HepG2 (cell line): Measurements from ENCODE around the gene S100P. TPM values are rescaled to one million over a fixed set of nuclear protein-coding genes. Genes with fewer than 3 reads are reported as not detected.

Experiments used
- EHMT2 ChIP-seq: fragments of 200-600 bp; sonication (generic); IDR thresholded peaks from 2 replicates; pipeline ENCODE4 v1.7.0; 2017; ENCODE audit warnings: antibody characterized with exemption, low read depth, low read length, borderline replicate concordance
- ISX ChIP-seq: sonication (generic); formaldehyde crosslinking; conservative IDR thresholded peaks from 2 replicates; pipeline ENCODE4 v1.5.0; 2020; ENCODE audit warnings: missing genetic modification reagents
- MAFF ChIP-seq: IDR thresholded peaks from 2 replicates; pipeline ENCODE4 v1.6.1; 2011; ENCODE audit warnings: low read depth, low read length, improper control_type of control experiment
- ZFX ChIP-seq: sonication (generic); formaldehyde crosslinking; IDR thresholded peaks from 2 replicates; pipeline ENCODE4 v1.4.0; 2020; ENCODE audit warnings: mild to moderate bottlenecking, low read depth, missing genetic modification reagents, moderate library complexity
- ZNF275 ChIP-seq: sonication (generic); formaldehyde crosslinking; IDR thresholded peaks from 2 replicates; pipeline ENCODE4 v1.8.0; 2022; ENCODE audit warnings: missing genetic modification reagents, mild to moderate bottlenecking, inconsistent platforms, borderline replicate concordance
- ZNF33B ChIP-seq: sonication (generic); formaldehyde crosslinking; IDR thresholded peaks from 2 replicates; pipeline ENCODE4 v1.5.1; 2020; ENCODE audit warnings: mild to moderate bottlenecking, missing genetic modification reagents
- ZNF484 ChIP-seq: sonication (generic); formaldehyde crosslinking; IDR thresholded peaks from 2 replicates; pipeline ENCODE4 v1.5.1; 2020; ENCODE audit warnings: mild to moderate bottlenecking, low read depth, missing genetic modification reagents, borderline replicate concordance
- polyA plus RNA-seq, 8 experiments: library from polyadenylated mRNA; depleted of rRNA in 3 of 8; stranded (reverse) in 7 of 8; unstranded in 1 of 8; fragments of >200 nt; fragmentation: Illumina TruSeq in 4 of 8; extraction: Trizol in 4 of 8; gene quantifications; 2 replicates each; pipeline versions ENCODE4 v1.2.1 to v1.2.3, GENCODE V29; 2011 to 2016; ENCODE audit warnings: low read depth in 4 of 8, missing spikeins in 1 of 8, mixed read lengths in 1 of 8; ENCODE audit not compliant: insufficient read depth in 1 of 8
- total RNA-seq, 5 experiments: library from RNA; depleted of rRNA; stranded (reverse); fragments of >200 nt; fragmentation: Illumina TruSeq; extraction: Trizol; gene quantifications; 2 replicates each; pipeline ENCODE4 v1.2.3, GENCODE V29; 2016; ENCODE audit warnings: low read depth in 1 of 5
- TF ChIP-seq, protein P1 (sequence below), 2 experiments: sonication (generic) in 1 of 2; formaldehyde crosslinking in 1 of 2; IDR thresholded peaks; 2 replicates each; pipeline versions ENCODE4 v1.5.1 to v1.6.1; 2011 to 2020; ENCODE audit warnings: borderline replicate concordance in 1 of 2, low read depth in 1 of 2, low read length in 1 of 2, mild to moderate bottlenecking in 1 of 2, missing genetic modification reagents in 1 of 2, moderate library complexity in 1 of 2
- TF ChIP-seq, protein P2 (sequence below): sonication (generic); formaldehyde crosslinking; IDR thresholded peaks from 2 replicates; pipeline ENCODE4 v1.5.0; 2020; ENCODE audit warnings: missing genetic modification reagents
- TF ChIP-seq, protein P3 (sequence below): sonication (generic); formaldehyde crosslinking; conservative IDR thresholded peaks from 2 replicates; pipeline ENCODE4 v1.8.0; 2022; ENCODE audit warnings: missing genetic modification reagents
- TF ChIP-seq, protein P4 (sequence below): sonication (generic); formaldehyde crosslinking; IDR thresholded peaks from 2 replicates; pipeline ENCODE4 v1.5.0; 2020; ENCODE audit warnings: mild to moderate bottlenecking, missing genetic modification reagents, borderline replicate concordance

The S100P gene
- total and polyA plus RNA-seq, 2 of the 13 experiments (the other 11 are each of a cell fraction or from before 2014, with no cell fraction given), result 278 to 1,649 TPM

- TF ChIP-seq, protein P1, sequence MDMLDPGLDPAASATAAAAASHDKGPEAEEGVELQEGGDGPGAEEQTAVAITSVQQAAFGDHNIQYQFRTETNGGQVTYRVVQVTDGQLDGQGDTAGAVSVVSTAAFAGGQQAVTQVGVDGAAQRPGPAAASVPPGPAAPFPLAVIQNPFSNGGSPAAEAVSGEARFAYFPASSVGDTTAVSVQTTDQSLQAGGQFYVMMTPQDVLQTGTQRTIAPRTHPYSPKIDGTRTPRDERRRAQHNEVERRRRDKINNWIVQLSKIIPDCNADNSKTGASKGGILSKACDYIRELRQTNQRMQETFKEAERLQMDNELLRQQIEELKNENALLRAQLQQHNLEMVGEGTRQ (IDR thresholded peaks at IDR 0.05; ENCODE audit: low read depth, low read length), result no peak
- TF ChIP-seq, protein P1 (CRISPR knock-in tag; IDR thresholded peaks at IDR 0.05; ENCODE audit: borderline replicate concordance), result 0 out of 2 replicates have a peak, but pooled peaks have one; percentile 44
- TF ChIP-seq ZNF33B (CRISPR knock-in tag), result peak; percentile 38; the same call in 1 of the 2 replicates
- TF ChIP-seq ZNF484, result no peak
- TF ChIP-seq MAFF, result no peak
- no peak for TF ChIP-seq EHMT2
- TF ChIP-seq ZFX (CRISPR knock-in tag), result peak; percentile 84
- TF ChIP-seq, protein P2, sequence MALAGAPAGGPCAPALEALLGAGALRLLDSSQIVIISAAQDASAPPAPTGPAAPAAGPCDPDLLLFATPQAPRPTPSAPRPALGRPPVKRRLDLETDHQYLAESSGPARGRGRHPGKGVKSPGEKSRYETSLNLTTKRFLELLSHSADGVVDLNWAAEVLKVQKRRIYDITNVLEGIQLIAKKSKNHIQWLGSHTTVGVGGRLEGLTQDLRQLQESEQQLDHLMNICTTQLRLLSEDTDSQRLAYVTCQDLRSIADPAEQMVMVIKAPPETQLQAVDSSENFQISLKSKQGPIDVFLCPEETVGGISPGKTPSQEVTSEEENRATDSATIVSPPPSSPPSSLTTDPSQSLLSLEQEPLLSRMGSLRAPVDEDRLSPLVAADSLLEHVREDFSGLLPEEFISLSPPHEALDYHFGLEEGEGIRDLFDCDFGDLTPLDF, result peak; percentile 85
- no peak; the same call in 1 of the 2 replicates for TF ChIP-seq ZNF275 (CRISPR knock-in tag)
- TF ChIP-seq ISX, result 0 out of 2 replicates have a peak, but pooled peaks have one; percentile 55
- TF ChIP-seq, protein P3, sequence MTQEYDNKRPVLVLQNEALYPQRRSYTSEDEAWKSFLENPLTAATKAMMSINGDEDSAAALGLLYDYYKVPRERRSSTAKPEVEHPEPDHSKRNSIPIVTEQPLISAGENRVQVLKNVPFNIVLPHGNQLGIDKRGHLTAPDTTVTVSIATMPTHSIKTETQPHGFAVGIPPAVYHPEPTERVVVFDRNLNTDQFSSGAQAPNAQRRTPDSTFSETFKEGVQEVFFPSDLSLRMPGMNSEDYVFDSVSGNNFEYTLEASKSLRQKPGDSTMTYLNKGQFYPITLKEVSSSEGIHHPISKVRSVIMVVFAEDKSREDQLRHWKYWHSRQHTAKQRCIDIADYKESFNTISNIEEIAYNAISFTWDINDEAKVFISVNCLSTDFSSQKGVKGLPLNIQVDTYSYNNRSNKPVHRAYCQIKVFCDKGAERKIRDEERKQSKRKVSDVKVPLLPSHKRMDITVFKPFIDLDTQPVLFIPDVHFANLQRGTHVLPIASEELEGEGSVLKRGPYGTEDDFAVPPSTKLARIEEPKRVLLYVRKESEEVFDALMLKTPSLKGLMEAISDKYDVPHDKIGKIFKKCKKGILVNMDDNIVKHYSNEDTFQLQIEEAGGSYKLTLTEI (CRISPR knock-in tag), result no peak; the same call in 1 of the 2 replicates
- TF ChIP-seq, protein P4, sequence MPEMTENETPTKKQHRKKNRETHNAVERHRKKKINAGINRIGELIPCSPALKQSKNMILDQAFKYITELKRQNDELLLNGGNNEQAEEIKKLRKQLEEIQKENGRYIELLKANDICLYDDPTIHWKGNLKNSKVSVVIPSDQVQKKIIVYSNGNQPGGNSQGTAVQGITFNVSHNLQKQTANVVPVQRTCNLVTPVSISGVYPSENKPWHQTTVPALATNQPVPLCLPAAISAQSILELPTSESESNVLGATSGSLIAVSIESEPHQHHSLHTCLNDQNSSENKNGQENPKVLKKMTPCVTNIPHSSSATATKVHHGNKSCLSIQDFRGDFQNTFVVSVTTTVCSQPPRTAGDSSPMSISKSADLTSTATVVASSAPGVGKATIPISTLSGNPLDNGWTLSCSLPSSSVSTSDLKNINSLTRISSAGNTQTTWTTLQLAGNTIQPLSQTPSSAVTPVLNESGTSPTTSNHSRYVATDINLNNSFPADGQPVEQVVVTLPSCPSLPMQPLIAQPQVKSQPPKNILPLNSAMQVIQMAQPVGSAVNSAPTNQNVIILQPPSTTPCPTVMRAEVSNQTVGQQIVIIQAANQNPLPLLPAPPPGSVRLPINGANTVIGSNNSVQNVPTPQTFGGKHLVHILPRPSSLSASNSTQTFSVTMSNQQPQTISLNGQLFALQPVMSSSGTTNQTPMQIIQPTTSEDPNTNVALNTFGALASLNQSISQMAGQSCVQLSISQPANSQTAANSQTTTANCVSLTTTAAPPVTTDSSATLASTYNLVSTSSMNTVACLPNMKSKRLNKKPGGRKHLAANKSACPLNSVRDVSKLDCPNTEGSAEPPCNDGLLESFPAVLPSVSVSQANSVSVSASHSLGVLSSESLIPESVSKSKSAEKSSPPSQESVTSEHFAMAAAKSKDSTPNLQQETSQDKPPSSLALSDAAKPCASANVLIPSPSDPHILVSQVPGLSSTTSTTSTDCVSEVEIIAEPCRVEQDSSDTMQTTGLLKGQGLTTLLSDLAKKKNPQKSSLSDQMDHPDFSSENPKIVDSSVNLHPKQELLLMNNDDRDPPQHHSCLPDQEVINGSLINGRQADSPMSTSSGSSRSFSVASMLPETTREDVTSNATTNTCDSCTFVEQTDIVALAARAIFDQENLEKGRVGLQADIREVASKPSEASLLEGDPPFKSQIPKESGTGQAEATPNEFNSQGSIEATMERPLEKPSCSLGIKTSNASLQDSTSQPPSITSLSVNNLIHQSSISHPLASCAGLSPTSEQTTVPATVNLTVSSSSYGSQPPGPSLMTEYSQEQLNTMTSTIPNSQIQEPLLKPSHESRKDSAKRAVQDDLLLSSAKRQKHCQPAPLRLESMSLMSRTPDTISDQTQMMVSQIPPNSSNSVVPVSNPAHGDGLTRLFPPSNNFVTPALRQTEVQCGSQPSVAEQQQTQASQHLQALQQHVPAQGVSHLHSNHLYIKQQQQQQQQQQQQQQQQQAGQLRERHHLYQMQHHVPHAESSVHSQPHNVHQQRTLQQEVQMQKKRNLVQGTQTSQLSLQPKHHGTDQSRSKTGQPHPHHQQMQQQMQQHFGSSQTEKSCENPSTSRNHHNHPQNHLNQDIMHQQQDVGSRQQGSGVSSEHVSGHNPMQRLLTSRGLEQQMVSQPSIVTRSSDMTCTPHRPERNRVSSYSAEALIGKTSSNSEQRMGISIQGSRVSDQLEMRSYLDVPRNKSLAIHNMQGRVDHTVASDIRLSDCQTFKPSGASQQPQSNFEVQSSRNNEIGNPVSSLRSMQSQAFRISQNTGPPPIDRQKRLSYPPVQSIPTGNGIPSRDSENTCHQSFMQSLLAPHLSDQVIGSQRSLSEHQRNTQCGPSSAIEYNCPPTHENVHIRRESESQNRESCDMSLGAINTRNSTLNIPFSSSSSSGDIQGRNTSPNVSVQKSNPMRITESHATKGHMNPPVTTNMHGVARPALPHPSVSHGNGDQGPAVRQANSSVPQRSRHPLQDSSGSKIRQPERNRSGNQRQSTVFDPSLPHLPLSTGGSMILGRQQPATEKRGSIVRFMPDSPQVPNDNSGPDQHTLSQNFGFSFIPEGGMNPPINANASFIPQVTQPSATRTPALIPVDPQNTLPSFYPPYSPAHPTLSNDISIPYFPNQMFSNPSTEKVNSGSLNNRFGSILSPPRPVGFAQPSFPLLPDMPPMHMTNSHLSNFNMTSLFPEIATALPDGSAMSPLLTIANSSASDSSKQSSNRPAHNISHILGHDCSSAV (CRISPR knock-in tag), result no peak
Measured at GRCh38 chr4:6673660-6674499, 19.8 kb upstream of the S100P start (continued).
